Stimulated activated CD4-positive, alpha-beta T cell treated with anti-CD3 and anti-CD28 coated beads, Interleukin-4, amount 100 ng/mL, for 4 hours (primary cell): ENCODE measurements around the gene ZNF689.
"Not testable (repeated sequence)": the region's sequence is repeated elsewhere in the genome, so short reads cannot be mapped to it uniquely, and the experiment has no call there.

Experiments used
- DNase-seq, 2 experiments: peaks; one replicate each; pipeline ENCODE4 v3.0.0-alpha.2; 2020

ZNF689 gene

DNA sequence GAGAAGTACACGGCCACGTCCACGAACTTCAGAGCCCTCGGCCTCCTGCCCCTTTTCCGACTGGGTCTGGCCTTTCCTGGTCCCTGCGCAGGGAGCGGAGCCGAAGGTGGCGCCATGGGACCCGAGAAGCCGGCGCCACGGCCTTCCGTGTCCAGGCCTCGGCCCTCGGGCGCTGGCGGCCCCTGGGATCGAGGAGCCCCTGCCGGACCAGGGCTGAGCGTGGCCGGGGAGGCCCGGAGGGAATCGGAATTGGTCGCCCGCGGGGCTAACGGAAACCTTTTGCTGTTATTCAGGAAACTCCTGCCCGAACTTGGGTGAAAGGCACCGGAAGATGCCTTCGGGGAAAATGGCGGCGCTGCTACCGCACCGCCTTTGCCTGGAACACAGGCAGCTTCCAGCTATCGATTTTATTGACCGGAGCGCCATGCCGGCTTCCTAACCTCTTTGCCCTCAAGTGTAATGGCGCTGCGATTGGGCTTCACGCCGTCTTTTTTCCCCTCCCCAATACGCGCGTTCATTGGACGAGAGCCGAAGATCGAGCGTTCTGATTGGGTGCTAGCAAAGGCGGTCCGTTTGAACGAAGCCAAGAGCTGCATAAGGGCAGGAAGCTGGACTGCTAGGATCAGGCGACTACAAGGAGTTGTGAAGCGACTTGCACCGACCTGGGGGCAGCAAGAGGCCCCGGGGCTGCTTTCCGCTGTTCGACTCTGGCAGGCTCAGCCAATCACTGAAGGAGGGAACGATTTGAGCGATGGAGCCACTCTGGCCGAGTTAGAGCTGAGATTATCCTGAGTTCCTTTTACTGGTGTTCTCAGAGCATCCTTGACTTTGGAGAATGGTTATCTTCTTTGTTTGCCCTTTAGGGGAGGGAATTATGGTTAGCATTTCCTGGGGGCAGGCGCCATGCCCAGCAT, at the start of gene ZNF689:
Gene ZNF689, minus strand, starts transcription at position 464 of the 914 bp plus-strand sequence. Its CDS starts 348 bp downstream, at position 116.
- peak; percentile 87 to 93 for DNase-seq

DNA sequence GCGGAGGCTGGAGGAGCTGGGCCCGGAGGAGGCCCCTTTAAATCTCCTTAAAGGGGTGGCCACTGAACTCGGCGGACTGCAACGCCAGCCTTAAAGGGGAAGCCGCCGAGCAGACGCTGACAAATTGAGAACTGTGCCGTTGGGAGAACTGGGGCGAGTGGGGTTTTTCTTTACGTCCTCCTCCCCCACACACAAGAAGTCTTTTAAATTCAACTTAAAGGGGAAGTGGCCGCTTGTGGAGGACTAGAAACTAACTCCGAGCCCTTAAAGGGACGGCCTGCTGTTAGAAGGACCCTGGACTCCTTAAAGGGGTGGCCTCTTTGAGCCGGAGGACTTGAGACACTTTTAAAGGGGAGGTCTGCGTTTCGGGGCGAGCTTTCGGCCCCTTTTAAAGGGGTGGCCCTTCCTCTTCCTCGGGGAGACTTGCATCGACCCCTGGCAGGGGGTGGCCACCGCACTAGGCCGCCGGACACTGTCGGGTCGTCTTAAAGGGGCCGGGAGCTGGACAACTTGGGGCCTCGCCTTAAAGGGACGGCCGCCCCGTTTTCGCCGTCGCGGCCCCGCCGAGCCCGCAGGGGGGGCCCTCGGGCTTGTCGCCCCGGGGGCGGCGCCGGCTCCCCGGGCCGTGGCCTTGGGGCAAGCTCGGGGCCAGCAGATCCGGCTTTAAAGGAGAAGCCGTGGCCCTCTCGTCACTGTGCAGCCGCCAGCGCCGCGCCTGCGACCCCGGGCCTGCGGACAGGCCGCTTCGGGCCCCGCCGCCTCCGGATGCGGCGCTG, 48.7 kb upstream of the ZNF689 start:
- DNase-seq, result peak; percentile 60 to 96

DNA sequence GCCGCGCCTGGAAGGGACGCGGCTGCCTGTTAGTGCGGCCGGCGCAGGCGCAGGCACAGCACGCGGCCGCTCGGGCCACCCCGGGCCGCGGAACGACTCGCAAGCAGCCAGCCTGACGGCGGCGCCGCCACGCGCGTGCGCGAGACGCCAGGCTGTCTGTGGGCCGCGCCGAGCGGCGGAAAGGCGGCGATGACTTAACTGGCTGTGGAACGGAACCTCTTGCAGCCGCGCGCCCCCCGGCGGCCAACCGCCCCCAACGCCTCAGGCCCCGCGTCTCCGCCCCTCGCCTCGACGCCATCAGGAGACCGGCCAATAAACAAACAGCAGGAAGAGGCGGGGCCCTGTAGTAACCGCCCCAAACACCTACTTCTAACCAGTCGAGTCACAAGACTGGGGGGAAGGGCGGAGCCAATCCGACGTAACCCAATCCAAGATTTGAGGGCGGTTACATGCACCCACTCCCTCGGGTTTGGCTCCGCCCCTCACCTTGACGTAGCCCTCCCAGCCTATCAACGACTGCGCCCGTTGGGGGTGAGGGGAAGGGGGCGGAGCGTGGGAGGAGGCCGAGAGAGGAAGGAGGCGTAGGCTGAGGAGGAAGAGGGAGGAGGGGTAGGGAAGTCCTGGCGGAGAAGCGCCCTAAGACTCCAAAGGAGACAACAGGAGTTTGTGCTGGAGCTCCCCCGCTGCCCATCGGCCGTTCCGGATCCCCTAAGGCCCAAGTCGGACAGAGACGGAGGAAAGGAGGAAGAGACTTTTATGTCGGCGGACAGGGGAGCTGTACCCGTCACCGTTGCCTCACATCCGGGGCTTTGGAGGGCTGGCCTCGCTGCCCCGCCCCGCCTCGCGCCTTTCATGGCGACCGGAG, 47.9 kb upstream of the ZNF689 start, which contains the start of gene FBRS:
Gene FBRS, plus strand, starts transcription at position 566 of the 865 bp plus-strand sequence. CDS start 1,088 bp downstream, outside the sequence.
- peak; percentile 99 to 100 for DNase-seq

DNA sequence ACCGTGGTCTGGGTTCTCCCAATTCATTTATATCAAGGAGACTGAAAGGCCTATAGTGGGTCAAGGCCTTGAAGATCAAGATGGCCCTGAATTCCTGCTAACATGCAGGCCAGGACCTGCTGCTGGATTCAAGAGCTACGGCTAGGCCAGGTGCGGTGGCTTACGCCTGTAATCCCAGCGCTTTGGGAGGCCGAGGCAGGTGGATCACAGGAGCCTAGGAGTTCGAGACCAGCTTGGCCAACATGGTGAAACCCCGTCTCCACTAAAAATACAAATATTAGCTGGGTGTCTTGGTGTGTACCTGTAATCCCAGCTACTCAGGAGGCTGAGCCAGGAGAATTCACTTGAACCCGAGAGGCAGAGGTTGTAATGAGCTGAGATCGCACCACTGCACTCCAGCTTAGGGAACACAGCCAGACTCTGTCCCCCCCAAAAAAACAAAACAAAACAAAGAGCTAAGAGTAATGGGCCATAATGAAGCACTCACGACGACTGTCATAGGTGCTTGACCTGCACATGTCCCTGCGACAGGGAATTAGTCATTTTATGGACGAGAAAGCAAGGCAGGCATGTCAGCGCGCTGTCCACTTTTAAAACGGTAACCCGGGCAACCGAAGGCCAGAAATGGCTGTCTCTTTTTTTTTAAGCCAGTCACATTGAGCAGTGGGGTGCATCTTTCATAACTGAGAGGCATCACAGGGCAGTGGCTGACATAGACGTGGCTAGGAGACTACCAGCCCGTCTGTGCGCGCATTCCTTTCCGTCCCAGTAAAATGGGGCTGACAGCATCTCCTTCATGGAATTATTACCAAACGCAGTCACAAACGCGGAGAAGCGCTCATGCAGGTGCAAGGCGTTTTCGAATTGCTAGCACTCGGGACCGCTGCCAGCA, 47.0 kb upstream of the ZNF689 start:
- no peak for DNase-seq

DNA sequence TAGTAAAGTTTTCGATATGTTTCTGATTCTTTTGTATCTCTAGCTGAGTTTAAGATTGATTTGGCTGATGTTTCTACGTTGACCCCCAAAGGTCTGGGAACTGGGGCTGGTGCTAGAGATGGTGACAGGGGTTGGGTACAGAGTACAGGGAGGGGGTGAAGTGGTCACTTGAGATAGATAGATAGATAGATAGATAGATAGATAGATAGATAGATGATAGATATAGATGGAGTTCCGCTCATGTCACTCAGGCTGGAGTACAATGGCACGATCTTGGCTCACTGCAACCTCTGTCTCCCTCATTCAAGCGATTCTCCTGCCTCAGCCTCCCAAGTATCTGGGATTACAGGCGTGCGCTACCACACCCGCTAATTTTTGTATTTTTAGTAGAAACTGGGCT, 46.2 kb upstream of the ZNF689 start:
- DNase-seq, result no peak

DNA sequence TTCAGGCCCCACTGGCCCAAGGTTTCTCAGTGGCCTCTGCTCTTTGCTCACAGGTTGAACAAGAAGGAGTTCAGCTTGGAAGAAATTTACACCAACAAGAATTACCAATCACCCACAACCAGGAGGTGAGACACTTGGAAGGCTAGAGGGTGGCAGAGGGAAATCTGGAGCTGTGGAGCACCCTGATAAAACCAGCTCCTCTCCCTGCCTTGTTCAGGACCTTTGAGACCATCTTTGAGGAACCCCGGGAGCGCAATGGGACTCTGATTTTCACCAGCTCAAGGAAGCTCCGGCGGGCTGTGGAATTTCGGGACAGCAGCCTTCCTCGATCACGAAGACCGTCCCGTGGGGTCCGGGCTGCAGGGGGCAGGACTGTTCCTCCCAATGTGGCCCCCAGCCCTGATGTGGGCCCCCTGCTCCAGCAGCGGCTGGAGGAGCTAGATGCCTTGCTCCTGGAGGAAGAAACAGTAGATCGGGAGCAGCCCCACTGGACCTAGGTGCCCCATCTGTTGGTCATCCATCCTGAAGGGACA, 45.7 kb upstream of the ZNF689 start:
- no peak for DNase-seq

DNA sequence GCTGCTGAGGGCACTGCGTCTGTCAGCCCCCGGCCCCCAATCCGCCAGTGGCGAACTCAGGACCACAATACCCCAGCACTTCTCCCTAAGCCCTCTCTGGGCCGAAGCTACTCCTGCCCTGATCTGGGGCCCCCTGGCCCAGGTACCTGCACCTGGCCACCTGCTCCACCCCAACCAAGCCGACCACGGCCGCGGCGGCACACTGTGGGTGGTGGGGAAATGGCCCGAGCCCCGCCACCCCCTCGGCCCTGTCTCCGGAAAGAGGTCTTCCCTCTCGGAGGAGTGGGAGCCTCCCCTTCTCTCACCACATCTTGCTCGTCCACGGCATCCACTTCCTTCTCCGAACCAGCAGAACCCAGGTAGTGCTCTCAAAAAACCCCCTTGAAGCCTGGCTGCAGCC, 44.7 kb upstream of the ZNF689 start:
- DNase-seq, result no peak

DNA sequence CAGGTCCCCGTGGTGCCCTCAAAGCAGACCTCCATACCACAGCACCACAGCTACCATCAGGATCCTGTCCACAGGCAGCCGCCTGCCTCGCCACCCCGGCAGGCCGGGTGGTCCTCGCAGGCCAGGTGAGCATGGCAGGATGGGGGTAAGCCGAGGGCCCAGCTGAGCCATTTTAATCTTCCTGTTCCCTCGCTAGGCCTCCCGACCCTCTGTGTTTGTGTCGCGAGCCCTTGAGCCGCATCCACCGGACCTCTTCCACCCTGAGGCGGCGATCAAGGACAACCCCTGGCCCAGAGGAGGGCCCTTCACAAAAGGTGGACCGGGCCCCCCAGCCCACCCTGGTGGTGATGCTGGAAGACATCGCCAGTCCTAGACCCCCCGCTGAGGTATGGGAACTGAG, 42.5 kb upstream of the ZNF689 start:
- DNase-seq, result no peak

DNA sequence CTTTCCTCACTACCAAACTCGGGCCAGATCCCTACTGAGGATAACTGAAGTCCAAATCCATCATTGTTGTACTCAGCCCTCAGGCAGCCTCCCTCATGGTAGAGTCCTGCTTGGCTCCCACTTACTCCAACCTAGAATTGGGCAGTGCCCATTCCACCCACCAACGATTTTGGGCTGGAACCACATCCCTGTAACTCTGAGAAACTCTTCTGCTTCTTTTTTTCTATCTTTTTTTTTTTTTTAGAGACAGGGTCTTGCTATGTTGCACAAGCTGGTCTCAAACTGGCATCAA, 41.8 kb upstream of the ZNF689 start:
- DNase-seq, result no peak

DNA sequence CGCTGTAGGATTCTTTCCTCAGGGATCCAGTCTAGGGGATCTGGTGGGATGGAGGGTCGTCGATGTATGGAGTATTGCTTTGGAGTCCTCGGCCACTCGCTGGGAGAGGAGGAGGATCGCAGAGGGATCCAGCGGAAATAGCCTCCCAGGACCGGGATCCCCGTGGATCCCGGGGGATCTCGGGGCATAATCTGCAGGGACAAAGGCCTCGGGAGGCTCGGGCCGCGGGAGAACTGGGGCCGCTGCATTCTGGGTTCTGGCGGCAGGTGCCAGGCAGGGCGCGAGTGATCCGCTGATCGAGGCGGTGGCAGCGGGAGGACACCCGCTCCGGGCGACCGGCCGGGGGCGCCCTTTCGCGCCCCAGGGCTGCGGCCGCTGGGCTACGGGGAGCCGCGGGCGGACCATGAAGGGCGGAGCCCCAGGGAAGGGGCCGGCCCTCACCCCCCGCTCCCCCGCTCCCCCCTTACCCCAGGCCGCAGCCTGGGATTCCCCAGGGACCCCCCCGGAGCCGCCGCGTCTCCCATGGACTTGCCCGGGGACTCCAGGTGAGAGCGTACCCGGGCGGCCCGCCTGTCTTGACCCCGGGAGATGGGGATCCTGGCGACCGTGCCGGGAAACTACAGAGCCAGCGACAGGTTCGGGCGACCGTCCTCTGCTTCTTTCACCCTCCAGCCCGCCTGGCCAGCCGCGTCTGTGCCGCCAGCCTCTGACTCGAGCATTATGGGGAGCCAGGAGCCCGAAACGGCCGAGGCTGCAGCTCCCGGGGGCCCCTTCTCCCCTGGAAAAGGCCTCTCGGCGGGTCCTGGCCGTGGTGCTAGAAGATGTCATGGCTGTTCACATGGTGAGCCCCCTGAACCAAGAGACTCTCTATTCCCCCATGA, 41.2 kb upstream of the ZNF689 start:
- peak; percentile 73 to 75 for DNase-seq

DNA sequence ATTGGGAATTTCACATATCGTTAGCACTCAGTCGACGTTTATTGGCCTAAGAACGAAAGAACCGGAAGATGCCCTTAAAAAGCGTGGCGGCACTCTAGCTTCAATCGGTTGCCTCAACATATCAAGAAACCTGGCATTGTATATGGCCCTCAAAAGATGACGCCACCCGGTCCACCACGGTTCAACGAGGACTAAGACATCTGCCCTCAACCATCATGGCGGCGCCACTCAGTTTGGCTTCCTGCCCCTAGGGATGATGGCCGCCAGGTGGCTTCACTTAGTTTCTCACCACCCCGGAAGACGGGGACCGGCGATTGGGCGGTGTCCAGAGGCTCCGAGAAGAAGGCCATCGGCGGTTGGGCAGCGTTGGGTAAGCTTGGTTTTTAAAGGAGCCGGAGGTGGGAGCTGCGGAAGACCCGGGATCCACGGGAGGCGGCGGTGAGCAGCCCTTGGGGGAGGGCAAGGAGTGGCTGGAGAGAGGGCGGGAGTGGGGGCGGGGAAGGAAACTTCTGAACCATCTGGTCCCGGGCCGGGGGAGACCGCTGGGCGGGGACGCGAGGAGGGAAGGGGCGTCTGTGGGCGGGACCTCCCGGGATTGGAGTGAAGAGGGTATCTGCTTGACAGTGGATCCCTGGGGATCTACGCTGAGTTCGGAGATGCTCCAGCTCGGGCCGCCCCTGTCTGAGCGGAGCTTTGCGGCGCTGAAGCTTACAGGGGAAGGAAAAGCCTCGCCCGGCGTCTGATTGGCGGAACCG, 40.4 kb upstream of the ZNF689 start, which contains the start of gene PRR14:
Gene PRR14, plus strand, starts transcription at position 592 of the 755 bp plus-strand sequence. CDS start 686 bp downstream, outside the sequence.
- peak; percentile 94 to 99 for DNase-seq

DNA sequence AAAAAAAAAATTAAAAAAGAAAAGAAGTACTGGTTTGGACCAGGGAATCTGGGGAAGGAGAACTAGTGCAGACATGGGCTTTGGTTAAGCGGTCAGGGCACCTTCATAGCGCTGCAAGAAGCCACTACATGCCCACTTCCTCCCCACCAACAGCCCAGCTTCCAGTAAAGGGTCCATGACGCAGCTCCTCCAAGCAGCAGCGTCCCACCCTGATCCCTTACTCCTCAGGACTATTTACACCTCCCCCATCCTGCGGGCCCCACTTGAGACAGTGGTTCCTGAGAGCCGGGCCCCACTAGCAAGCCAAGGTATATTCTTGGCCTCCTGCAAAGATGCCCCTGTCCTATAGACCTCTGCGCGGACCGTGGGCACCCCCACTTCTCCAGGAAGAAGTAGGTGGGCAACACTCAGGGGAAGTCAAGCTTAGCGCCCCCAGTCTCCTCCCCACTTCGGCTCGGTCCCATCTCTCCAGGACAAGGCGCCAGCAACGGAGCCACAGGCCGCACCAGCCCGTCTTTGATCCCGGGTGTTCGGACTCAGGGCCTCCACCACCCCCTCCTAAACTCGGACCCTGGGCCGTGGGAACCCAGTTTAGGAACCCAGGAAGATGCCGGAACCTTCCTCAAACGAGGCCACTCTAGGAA, 39.7 kb upstream of the ZNF689 start:
- no peak for DNase-seq

DNA sequence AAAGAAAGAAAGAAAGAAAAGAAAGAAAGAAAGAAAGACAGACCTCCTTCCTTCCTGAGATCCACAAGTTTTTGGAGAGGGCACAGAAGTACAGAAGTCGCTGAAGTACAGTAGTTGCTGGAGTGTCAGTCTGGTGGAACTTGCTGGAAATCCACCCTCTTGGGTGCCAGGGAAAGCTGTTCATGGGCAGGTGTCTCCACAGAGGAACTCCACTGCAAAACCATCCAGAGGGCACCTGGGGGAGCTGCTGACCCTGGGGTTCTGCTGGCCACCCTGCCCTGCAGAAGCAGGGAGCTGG, 37.0 kb upstream of the ZNF689 start:
- no peak for DNase-seq

DNA sequence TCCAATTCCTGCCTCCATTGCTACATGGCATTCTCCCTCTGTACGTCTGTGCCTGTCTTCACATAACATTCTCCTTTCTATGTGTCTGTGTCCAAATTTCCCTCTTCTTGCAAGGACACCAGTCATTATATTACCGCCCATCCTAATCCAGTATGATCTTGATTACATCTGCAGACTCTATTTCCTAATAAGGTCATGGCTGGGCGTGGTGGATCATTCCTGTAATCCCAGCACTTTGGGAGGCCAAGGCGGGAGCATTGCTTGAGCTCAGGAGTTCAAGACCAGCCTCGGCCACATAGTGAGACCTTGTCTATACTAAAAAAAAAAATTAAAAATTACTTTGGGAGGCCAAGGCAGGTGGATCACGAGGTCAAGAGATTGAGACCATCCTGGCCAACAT, 35.5 kb upstream of the ZNF689 start:
- DNase-seq, result no peak

DNA sequence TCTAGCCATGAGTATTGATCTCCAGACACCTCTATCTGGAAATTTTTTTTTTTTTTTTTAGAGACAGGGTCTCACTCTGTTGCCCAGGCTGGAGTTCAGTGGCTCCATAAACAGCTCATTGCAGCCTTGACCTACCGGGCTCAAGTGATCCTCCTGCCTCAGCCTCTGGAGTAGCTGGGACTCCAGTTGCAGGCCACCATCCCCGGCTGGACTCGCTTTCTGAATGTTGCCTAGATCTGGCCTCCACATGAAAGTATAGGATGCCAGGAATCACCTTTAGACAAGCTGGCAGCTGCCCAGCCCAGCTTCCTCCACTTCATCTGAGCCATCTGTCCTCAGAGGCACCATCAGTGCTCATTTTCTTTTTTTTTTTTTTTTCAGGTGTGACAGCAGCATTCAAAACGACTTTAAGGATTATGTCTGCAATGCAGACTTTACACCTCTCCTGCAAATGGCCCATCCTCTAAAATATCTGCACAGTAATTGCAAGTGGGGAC, 34.2 kb upstream of the ZNF689 start:
- DNase-seq, result no peak

DNA sequence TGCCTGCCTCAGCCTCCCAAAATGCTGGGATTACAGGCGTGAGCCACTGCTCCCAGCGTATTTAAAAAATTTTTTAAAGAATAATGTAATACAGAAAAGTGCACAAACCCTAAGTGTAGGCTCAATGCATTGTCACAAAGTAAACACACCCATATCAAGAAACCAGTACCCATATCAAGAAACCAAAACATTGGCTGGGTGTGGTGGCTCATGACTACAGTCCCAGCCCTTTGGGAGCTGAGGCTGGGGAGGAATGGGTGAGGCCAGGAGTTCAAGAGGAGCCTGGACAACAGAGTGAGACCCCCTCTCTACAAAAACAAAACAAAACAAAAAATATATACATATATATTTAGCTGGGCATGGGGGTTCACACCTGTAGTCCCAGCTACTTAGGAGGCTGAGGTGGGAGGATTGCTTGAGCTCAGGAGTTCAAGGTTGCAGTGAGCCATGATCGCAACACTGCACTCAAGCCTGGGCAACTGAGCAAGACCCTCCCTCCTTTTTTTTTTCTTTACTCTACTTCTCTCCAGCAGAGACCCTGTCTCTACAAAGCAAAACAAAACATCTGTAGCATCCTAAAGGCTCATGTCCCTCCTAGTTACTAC, 31.3 kb upstream of the ZNF689 start:
- DNase-seq, result no peak

DNA sequence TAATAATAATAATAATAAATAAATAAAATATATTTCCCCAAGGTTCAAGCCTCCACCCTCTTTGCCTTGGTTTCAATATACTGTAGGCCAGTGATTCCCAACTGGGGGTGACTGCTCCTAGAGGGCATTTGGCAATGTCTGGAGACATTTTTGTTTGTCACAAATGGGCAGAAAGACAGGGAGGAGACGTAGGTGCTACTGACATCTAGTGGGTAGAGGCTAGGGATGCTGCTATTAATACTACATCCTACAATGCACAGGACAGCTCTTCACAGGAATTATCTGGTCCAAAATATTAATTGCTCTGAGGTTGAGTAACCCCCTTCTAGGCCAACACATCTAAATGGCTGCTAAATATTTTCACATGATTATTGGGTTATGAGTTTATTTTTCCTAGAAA, 27.8 kb upstream of the ZNF689 start:
- DNase-seq, result no peak

DNA sequence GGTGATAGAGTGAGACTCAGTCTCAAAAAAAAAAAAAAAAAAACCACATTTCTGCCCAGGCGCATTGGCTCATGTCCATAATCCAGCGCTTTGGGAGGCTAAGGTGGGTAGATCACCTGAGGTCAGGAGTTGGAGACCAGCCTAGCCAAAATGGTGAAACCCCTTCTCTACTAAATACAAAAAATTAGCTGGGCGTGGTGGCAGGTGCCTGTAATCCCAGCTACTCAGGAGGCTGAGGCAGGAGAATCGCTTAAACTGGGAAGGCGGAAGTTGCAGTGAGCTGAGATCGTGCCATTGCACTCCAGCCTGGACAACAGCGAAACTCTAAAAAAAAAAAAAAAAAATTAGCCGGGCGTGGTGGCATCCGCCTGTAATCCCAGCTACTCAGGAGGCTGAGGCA, 26.9 kb upstream of the ZNF689 start:
- not testable (repeated sequence) for DNase-seq

DNA sequence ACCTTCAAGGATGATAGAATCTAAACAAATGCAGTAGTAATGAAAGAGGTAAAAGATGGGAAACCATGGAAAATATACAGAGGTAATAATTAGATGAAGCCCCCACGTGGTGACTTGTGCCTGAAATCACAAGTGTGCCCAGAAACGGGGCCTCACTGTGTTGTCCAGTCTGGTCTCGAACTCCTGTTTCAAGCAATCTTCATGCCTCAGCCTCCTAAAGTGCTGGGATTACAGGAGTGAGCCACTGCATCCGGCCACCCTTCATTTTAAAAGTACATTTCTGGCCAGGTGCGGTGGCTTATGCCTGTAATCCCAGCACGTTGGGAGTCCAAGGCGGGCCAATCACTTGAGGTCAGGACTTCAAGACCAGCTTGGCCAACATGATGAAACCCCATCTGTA, 26.4 kb upstream of the ZNF689 start:
- no peak for DNase-seq
